ENCODE data around the gene ARHGAP32.

Gene ARHGAP32

GRCh38 chr11:129077191-129077590, 114.9 kb downstream of the ARHGAP32 start:
- TF ChIP-seq CTCF (IDR thresholded peaks at IDR 0.05; ENCODE audit: low read depth, low read length) (no peak), EZH2phosphoT487 (IDR thresholded peaks at IDR 0.05; ENCODE audit: low read depth) (no peak)
- Histone ChIP-seq H3K27me3 (ENCODE audit: low read depth, low read length) (peaks cover 12% of the 10 kb centered on the region), H3K79me2 (ENCODE audit: low read length) (no peaks in the 10 kb centered on the region), H3K27ac (ENCODE audit: low read length) (no peak overlapping the region), H3K9me3 (ENCODE audit: insufficient read depth, low read length) (no peaks in the 10 kb centered on the region), H3K4me2 (ENCODE audit: low read length) (no peak overlapping the region), H3K36me3 (replicated peaks; ENCODE audit: low read depth, low read length) (no peaks in the 10 kb centered on the region), H3K4me3 (ENCODE audit: low read length) (no peak overlapping the region), H2AFZ (ENCODE audit: low read depth, low read length) (no peak overlapping the region), H3K4me1 (ENCODE audit: low read length) (no peaks in the 10 kb centered on the region), H3K9ac (ENCODE audit: low read length) (no peak overlapping the region), H4K20me1 (ENCODE audit: insufficient read depth, low read length) (no peaks in the 10 kb centered on the region)

GRCh38 chr11:129075757-129076156, 116.4 kb downstream of the ARHGAP32 start:
- Histone ChIP-seq H3K4me1 (ENCODE audit: low read length) (no peaks in the 10 kb centered on the region), H3K9me3 (ENCODE audit: insufficient read depth, low read length) (no peaks in the 10 kb centered on the region), H3K4me3 (ENCODE audit: low read length) (no peak overlapping the region), H4K20me1 (ENCODE audit: insufficient read depth, low read length) (no peaks in the 10 kb centered on the region), H2AFZ (ENCODE audit: low read depth, low read length) (no peak overlapping the region), H3K27ac (ENCODE audit: low read length) (no peak overlapping the region), H3K27me3 (ENCODE audit: low read depth, low read length) (peaks cover 12% of the 10 kb centered on the region), H3K36me3 (replicated peaks; ENCODE audit: low read depth, low read length) (no peaks in the 10 kb centered on the region), H3K79me2 (ENCODE audit: low read length) (no peaks in the 10 kb centered on the region), H3K9ac (ENCODE audit: low read length) (no peak overlapping the region), H3K4me2 (ENCODE audit: low read length) (no peak overlapping the region)
- TF ChIP-seq EZH2phosphoT487 (IDR thresholded peaks at IDR 0.05; ENCODE audit: low read depth), result no peak
- no peak for TF ChIP-seq CTCF (IDR thresholded peaks at IDR 0.05; ENCODE audit: low read depth, low read length)

DNA sequence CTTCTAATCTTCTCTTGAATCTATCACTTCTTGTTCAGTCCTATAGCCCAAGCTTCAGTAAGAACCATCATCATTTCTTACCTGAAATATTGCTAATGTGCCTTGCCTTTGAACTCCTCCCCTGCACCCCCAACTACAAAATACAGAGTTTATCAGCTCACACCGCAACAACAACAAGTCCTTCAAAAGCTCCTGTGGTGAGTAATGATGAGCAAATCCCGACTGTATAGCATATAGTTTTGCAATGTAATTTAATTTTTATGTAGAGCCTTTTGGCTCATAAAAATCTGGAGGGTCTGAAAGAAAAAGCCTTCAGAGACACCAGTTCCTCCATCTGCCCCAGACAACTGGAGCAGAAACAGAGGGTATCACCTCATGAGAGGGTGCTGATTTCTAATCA, 124.7 kb downstream of the ARHGAP32 start:
- Histone ChIP-seq H3K9me3 (ENCODE audit: insufficient read depth, low read length) (no peaks in the 10 kb centered on the region), H3K4me1 (ENCODE audit: low read length) (no peaks in the 10 kb centered on the region), H3K36me3 (replicated peaks; ENCODE audit: low read depth, low read length) (no peaks in the 10 kb centered on the region), H3K27me3 (ENCODE audit: low read depth, low read length) (peaks cover 31% of the 10 kb centered on the region), H3K4me3 (ENCODE audit: low read length) (no peak overlapping the region), H3K79me2 (ENCODE audit: low read length) (no peaks in the 10 kb centered on the region), H2AFZ (ENCODE audit: low read depth, low read length) (no peak overlapping the region), H3K9ac (ENCODE audit: low read length) (no peak overlapping the region), H4K20me1 (ENCODE audit: insufficient read depth, low read length) (no peaks in the 10 kb centered on the region), H3K27ac (ENCODE audit: low read length) (no peak overlapping the region), H3K4me2 (ENCODE audit: low read length) (no peak overlapping the region)
- no peak for TF ChIP-seq EZH2phosphoT487 (IDR thresholded peaks at IDR 0.05; ENCODE audit: low read depth)

- Histone ChIP-seq H3K4me2 (ENCODE audit: low read length) (no peak overlapping the region), H3K36me3 (replicated peaks; ENCODE audit: low read depth, low read length) (no peaks in the 10 kb centered on the region), H3K9me3 (ENCODE audit: insufficient read depth, low read length) (no peaks in the 10 kb centered on the region), H3K9ac (ENCODE audit: low read length) (no peak overlapping the region), H3K27ac (ENCODE audit: low read length) (no peak overlapping the region), H3K4me1 (ENCODE audit: low read length) (no peaks in the 10 kb centered on the region), H3K79me2 (ENCODE audit: low read length) (no peaks in the 10 kb centered on the region), H4K20me1 (ENCODE audit: insufficient read depth, low read length) (no peaks in the 10 kb centered on the region), H3K27me3 (ENCODE audit: low read depth, low read length) (peaks cover 31% of the 10 kb centered on the region), H2AFZ (ENCODE audit: low read depth, low read length) (no peak overlapping the region), H3K4me3 (ENCODE audit: low read length) (no peak overlapping the region)
- TF ChIP-seq CTCF (IDR thresholded peaks at IDR 0.05; ENCODE audit: low read depth, low read length) (no peak), EZH2phosphoT487 (IDR thresholded peaks at IDR 0.05; ENCODE audit: low read depth) (no peak)
Measured at GRCh38 chr11:129066229-129066628, 125.9 kb downstream of the ARHGAP32 start.

DNA sequence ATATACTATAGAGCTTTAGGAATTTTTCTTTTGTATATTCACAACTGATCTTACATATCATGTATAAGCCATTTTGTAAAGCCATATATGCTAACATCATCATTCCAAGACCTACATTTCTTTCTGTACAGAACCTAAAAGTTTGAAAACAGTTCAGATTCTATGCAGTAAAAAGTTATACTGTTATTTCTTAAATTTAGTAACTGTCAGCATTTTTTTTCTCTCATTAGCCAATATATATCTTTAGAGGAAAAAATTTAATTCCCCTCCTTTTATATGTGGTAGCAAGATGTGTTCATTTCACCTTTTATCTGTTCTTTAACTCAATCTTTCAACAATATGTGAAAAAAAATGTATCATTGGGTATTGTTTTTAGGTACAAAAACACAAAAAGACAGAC, 129.0 kb downstream of the ARHGAP32 start:
- H2AFZ ChIP-seq (ENCODE audit: low read depth, low read length), result no peak overlapping the region
- no peak for TF ChIP-seq CTCF (IDR thresholded peaks at IDR 0.05; ENCODE audit: low read depth, low read length)
- no peak for TF ChIP-seq EZH2phosphoT487 (IDR thresholded peaks at IDR 0.05; ENCODE audit: low read depth)
- H3K4me2 ChIP-seq (ENCODE audit: low read length), result no peak overlapping the region
- H3K27ac ChIP-seq (ENCODE audit: low read length), result no peak overlapping the region
- no peak overlapping the region for H3K9ac ChIP-seq (ENCODE audit: low read length)
- no peaks in the 10 kb centered on the region for H4K20me1 ChIP-seq (ENCODE audit: insufficient read depth, low read length)
- H3K36me3 ChIP-seq (replicated peaks; ENCODE audit: low read depth, low read length), result no peaks in the 10 kb centered on the region
- H3K27me3 ChIP-seq (ENCODE audit: low read depth, low read length), result peaks cover 26% of the 10 kb centered on the region
- no peaks in the 10 kb centered on the region for H3K9me3 ChIP-seq (ENCODE audit: insufficient read depth, low read length)
- no peaks in the 10 kb centered on the region for H3K4me1 ChIP-seq (ENCODE audit: low read length)
- no peak overlapping the region for H3K4me3 ChIP-seq (ENCODE audit: low read length)
- H3K79me2 ChIP-seq (ENCODE audit: low read length), result no peaks in the 10 kb centered on the region
